ENCODE results near the gene ZC3H13. TPM values are rescaled to one million over a fixed set of nuclear protein-coding genes. Genes with fewer than 3 reads are reported as not detected.
A peak's percentile ranks its signal among the peaks of the same experiment; 100 is the strongest.

Gene ZC3H13
- polyA plus RNA-seq, 3 donors: 64.1 to 80.8 (median 71.3) TPM

- no peak for DNase-seq (ENCODE audit: extremely low read depth in 1 of 11, low read depth in 9 of 11, low spot score in 4 of 11)
Observed at GRCh38 chr13:45925151-45925550, 127.4 kb downstream of the ZC3H13 start.

DNA sequence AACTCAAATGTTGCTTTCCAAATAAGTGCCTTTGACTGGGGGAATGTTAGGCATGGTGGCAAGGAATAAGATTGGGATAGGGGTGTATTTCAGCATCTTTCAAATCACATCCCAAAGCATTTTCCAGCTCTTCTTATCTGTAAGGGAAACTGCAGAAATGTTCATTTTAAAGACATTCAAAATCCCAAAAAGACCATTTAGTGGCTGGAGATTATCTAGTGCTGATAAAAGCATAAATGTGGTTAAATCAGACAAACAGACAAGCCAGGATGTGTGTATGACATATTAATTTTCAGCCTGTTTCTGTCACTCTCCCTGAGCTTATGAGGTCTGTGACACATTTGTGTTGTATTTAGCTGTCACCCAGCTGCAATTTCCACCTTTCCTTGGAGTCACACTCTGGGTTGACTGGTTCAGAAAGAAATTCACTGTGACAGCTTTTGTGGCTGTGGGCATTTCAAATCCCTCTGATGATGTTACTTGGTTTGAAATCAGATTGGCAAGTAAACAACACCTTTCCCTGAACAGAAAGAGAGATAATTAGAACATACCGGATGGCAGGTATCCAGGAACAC, 131.3 kb downstream of the ZC3H13 start:
- DNase-seq (ENCODE audit: extremely low read depth in 1 of 11, low read depth in 9 of 11, low spot score in 4 of 11): no peak

DNA sequence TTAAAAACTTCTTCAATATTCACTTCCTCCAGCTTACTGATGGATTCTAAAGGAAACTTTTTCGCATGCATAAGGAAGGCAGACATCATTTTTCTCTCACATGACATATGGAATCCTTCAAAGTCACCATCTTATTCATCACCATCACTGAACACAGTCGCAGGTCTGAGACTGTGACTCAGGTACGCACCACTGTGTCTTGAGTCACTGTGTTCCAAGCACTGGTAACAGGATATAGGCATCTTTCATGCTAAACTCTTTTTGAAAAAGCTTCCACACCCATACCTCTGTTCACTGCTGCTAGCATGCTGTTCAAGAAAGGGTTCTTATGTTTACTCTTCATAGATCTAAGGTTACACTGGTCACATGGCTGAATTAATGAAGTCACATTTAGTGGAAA, 133.9 kb downstream of the ZC3H13 start:
- DNase-seq (ENCODE audit: extremely low read depth in 1 of 11, low read depth in 9 of 11, low spot score in 4 of 11): no peak

DNA sequence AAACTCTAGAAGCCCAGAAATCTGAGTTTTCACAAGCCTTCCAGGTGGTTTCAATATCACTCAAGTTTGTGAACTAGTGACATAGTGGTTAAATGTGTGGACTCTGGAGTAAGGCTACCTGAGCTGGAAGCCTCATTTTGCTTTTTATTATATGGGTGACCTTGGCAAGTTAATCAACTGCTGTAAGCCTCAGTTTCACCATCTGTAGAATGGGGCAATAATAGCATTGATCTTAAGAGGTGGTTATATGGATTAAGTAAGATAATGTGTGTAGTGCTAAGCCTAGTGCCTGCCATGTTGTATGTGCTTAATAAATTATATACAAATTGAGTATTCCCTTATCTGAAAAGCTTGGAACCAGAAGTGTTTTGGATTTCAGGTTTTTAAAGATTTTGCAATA, 135.5 kb downstream of the ZC3H13 start:
- DNase-seq (ENCODE audit: extremely low read depth in 1 of 11, low read depth in 9 of 11, low spot score in 4 of 11): no peak

- peak in 4 of 11 donors; percentile 38 to 51 (median 40) for DNase-seq (ENCODE audit: extremely low read depth in 1 of 11, low read depth in 9 of 11, low spot score in 4 of 11)
Observed at GRCh38 chr13:45915686-45916439, 136.7 kb downstream of the ZC3H13 start.

GRCh38 chr13:45909673-45910072, 142.9 kb downstream of the ZC3H13 start:
- no peak for DNase-seq (ENCODE audit: extremely low read depth in 1 of 11, low read depth in 9 of 11, low spot score in 4 of 11)

DNA sequence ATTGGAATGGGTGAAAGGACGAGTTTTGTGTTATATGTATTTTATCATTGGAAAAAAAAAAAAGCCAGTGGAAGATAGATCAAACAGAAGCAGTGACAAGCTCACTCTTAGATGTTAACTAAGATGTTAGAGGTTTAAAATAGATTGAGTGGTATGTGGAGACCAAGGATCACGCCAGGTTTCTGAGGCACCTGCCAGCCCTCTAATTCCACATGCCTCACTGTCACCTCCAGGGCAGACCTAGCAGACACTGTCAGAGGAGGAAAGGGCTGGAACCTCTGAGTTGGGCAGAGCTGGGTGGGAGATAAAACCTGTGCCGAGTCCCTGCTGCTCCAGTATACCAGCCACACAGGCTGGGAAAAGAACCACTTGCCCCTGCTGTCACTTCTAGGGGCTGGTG, 143.5 kb downstream of the ZC3H13 start:
- DNase-seq (ENCODE audit: extremely low read depth in 1 of 11, low read depth in 9 of 11, low spot score in 4 of 11): no peak

DNA sequence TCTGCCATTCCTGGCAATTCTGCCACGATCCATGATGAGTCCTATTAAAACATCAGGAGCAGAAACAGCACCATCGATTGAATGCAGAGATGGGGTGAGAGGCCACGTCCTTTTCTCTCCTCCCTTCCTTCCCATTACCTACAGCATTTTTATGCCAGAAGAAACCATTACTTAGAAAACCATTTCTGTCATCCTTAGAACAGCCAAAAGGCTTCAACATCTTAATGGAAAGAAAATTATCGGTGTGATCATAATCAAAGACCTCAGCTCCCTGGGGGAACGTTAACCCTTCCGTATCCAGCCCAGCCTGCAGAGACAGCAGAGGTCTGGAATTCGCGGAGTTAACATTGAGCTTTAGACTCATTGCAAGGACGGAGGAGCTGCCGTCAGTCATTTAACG, 145.0 kb downstream of the ZC3H13 start:
- no peak for DNase-seq (ENCODE audit: extremely low read depth in 1 of 11, low read depth in 9 of 11, low spot score in 4 of 11)

Other genes starting within 250 kb of the ZC3H13 start
- under 1 TPM; 0.69 to 0.92 (median 0.75) TPM for gene SIAH3, start 201.0 kb downstream of the ZC3H13 start, polyA plus RNA-seq (ENCODE audit: insufficient read length in 3 of 3)
- gene CPB2, start 52.3 kb upstream of the ZC3H13 start, polyA plus RNA-seq (ENCODE audit: insufficient read length in 3 of 3): under 1 TPM; 0.14 to 0.23 (median 0.15) TPM
- gene LCP1, start 129.4 kb upstream of the ZC3H13 start, polyA plus RNA-seq (ENCODE audit: insufficient read length in 3 of 3): 10 to 100 TPM in 1 of 3 donors, 1 to 10 TPM in 2; 8.7 to 11.5 (median 9.7) TPM
- under 1 TPM in 2 of 3 donors, not detected in 1; 0.14 to 0.18 TPM for gene LRRC63, start 159.2 kb upstream of the ZC3H13 start, polyA plus RNA-seq (ENCODE audit: insufficient read length in 3 of 3)